Measurements from ENCODE around the gene ZBTB20.

The ZBTB20 gene

GRCh38 chr3:114466816-114467215 lies 680.3 kb downstream of the ZBTB20 start:
- no peak for DNase-seq (ENCODE audit: low read depth)

- DNase-seq (ENCODE audit: low read depth): no peak
Observed at GRCh38 chr3:114466251-114466650, 680.8 kb downstream of the ZBTB20 start.

DNA sequence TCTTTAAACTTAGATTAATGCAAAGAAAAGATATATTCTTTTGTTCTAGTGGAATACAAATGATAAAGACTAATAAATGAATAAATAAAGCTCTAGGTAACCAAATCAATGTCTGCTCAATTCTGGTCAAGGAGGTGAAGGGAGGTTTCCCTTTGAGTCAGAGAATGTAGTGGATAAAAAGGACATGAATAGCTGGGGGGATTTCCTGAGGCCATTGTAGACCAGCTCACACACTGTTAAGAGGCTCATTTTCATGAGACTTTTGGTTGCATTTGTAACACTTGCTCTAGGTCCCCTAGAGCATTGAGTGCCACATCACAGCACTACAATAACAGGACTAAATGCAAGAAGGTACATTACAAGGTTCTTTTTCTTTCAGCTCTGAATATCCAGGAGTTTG lies 682.5 kb downstream of the ZBTB20 start:
- no peak for DNase-seq (ENCODE audit: low read depth)

DNA sequence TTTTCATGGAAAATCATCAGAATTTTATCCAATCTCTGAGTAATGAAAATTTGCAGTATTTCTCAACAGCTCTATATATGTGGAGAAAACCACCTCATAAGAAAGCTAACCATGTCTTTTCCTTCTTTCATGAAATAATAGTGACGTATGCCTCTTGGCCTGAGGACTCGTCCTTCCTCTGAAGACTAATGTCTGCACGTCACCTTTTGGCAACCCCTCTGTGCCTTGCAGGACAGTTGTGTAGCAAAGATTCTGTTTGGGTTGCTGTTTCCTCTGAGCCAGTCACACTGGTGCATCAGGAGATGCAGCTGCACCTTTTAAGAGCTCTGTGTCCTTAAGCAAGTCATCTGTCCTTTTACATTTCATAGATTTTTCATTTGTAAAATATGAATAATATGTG lies 684.3 kb downstream of the ZBTB20 start:
- no peak for DNase-seq (ENCODE audit: low read depth)

DNA sequence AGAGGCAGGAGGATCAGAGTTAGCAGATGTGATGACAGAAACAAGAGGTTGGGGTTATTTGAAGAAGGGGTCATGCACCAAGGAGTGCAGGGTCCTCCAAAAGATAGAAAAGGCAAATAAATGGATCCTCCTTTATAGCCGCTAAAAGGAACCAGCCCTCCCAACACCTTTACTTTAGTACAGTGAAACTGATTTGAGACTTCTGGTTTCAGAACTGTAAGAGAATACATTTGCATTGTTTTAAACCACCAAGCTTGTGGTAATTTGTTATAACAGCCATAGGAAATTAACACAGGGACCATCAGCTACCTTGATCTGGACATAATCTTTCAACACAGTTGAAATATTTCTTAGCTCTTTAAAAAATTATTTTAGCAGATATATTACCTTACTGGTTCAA lies 686.6 kb downstream of the ZBTB20 start:
- no peak for DNase-seq (ENCODE audit: low read depth)

- no peak for DNase-seq (ENCODE audit: low read depth)
Observed at GRCh38 chr3:114456742-114457141, 690.3 kb downstream of the ZBTB20 start.

- no peak for DNase-seq (ENCODE audit: low read depth)
Observed at GRCh38 chr3:114455432-114455831, 691.7 kb downstream of the ZBTB20 start.

DNA sequence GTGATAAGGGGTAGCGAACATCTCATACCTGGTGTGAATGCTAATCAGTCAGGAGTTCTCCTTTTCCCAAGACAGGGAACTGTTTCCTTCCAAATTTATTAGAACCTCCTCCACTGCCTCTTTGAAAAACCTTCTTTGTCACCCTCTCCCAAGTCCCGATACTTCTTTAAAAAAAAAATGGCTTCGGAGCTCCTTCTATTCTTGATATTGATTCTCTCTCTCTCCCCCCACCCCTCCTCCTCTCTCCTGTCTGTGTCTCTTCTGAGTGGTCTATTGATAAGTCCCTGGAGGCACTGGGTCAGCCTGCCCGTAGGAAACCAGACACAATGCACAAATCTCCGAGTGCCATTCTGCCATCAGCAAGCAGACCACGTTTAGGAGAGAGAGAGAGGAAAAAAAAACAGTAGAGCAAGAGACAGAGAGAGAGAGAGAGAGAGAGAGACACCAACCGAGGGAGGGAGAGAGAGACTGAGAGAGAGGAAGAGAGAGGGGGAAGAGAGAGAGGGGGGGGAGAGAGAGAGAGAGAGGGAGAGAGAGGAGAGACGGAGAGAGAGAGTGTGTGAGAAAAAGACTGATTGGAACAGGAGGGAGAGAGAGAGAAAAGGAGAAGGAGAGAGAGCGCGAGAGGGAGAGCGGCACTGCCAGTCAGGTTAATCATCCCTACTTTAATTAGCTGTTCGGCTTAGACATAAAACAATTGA lies 692.4 kb downstream of the ZBTB20 start:
- no peak for DNase-seq (ENCODE audit: low read depth)

DNA sequence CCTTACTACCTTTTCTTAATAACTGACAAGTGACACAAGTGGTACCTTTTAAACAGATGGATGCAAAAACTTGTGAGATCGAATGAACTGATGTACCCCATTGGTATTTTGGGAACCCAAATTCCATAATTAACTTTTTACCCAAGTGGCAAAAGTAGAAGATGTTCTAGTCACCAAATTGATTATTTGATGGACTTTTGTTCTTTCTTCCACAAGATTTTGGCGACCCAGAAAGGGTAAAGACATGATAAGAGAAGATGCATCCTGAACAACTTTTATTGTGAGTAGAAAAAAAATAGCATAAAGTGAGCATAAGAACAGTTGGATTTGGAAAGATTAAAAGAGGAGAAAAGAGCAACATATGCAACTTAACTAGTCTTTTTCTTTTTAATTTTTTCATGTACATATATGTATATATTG lies 693.7 kb downstream of the ZBTB20 start:
- no peak for DNase-seq (ENCODE audit: low read depth)

DNA sequence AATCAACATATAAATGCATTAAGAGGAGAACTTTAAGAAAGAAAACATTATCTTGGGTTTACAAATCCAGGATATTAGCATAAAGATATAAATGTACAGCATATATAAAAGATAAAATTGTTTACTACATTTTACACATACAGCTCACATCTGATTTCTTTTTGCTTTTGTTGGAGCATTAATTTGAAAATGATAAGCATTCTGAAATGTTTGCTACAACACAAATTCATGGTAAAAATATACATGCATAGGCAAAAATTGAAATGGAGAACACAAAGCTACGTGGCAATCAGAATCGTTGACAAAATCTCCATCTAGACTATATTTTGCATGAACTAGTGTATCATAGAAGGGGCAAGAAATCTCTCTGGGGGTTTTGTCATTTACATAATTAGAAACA lies 694.2 kb downstream of the ZBTB20 start:
- no peak for DNase-seq (ENCODE audit: low read depth)

DNA sequence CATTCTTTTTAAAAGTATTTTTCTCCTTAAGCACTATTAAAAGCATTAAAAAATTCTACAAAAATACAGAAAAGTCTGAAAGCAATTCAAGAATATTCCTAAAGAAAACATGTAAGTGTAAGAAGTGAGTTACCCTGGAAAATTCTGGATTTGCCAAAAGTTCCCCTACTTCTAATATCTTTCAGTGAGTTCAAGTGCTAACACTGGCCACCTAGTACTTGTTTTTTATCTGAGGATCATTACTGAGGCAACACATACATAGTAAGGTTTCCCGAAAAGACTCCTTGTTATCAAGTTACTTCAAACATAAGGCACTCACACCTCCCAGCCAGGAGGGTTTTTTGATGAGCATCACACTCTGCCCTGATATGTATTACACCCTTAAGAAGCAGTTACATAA lies 694.8 kb downstream of the ZBTB20 start:
- DNase-seq (ENCODE audit: low read depth): no peak

GRCh38 chr3:114451561-114452018 lies 695.5 kb downstream of the ZBTB20 start:
- no peak for DNase-seq (ENCODE audit: low read depth)

- DNase-seq (ENCODE audit: low read depth): no peak
Observed at GRCh38 chr3:114451051-114451451, 696.0 kb downstream of the ZBTB20 start.

DNA sequence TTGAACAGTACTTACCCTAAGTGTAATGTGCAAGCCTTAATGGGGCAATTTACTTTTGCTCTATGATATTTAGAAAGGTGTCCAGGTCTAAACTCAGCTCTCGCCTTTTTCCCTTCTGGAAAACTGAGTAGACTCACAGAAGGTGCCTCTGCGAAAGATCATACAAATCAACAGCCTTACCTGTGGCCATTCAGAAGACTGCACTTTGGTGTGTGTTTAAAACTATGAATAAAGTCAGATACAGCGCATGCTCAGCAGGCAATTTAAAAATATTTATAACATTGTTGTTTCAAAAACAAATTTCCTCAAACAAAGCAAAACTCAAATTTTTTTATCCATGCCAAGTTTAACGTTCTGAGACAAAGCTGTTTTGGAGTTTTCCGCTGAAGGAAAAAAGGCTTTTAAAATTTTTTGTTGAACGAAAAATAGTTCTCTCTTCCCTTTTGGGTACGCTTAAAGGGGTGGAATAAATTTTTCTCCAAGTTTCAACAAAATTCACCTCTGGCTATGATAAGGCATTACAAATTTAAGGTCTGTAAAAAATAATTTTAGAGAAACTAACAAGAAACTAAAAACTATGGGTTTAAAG lies 697.0 kb downstream of the ZBTB20 start:
- no peak for DNase-seq (ENCODE audit: low read depth)

- no peak for DNase-seq (ENCODE audit: low read depth)
Observed at GRCh38 chr3:114449271-114450007, 697.6 kb downstream of the ZBTB20 start.

GRCh38 chr3:114447950-114448479 lies 699.1 kb downstream of the ZBTB20 start:
- DNase-seq (ENCODE audit: low read depth): no peak

GRCh38 chr3:114447545-114447944 lies 699.5 kb downstream of the ZBTB20 start:
- DNase-seq (ENCODE audit: low read depth): no peak

DNA sequence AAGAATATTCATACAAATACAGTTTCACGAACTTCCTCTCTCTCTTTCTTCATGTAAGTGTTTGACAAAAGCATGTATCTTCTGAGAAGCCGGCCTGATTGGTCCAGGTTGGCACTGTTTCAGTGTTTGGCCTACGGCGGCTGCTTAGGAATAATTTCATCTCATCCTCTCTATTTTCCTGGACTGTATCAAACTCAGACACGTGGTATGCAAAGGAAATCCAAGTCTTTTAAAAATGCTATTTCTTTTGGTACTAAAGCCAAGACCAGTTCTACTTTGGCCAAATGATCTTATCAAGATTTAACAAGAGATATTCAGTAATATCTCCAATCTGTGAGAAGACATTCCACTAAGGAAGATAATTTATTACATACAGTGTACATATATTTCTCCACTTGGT lies 700.5 kb downstream of the ZBTB20 start:
- DNase-seq (ENCODE audit: low read depth): no peak

DNA sequence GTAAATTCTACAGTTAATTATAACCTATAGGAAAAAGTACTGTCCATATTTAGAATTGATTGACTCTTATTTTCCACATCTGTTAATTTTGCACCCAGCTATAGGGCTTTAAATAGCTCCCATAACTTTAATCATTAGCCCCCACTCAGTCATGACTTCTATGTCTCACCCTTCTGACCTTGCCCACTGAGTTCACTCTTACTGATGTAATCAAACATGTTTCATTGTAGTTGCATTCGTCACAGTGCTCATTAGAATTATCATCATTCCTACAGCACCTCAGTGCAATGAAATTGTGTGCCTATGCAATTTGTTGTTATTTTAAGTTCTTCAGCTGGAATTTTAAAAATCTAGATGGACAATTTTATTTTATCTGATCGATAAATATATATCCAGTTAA lies 701.9 kb downstream of the ZBTB20 start:
- no peak for DNase-seq (ENCODE audit: low read depth)

DNA sequence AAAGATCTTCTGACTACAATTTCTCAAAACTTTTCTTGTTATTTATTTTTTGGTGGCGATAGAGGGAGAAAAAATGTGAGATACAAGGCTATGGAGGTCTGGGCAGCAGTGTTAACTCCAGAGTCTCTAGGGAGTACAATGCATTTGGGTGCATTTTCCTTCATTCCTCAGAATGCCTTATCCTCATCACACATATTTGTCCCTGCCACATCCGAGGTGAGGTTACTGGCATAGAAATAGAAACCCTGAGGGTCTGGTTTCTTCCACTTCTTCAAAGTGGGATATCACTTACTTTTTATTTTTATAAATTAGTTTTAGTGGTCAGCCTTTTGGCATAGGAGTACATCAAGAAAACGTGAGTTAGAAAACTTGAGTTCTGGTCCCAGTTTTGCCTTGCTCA lies 702.9 kb downstream of the ZBTB20 start:
- DNase-seq (ENCODE audit: low read depth): no peak

DNA sequence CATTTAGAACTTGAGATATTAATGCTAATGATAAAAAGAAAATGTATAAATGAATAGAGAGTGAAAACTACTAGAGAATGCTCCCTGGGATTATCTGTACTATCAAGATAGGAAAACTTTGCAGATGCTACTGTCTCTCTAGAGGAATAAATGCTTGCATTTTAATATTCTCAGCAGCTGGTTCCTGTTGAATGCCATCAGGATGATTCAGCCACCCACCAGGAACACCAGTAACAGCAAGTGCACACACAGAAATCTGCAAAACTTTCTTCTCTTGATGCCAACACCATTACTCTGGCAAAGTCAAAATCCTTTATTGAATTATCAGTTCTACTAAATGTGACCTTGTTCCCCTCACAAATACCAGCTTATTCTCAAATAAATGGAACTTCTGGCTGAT lies 704.8 kb downstream of the ZBTB20 start:
- DNase-seq (ENCODE audit: low read depth): no peak

- DNase-seq (ENCODE audit: low read depth): no peak
Observed at GRCh38 chr3:114441386-114441785, 705.7 kb downstream of the ZBTB20 start.

- DNase-seq (ENCODE audit: low read depth): no peak
Observed at GRCh38 chr3:114440700-114441099, 706.4 kb downstream of the ZBTB20 start.
